NCI-H345 (cell line): Measurements from ENCODE around the gene SEL1L2.

ENCODE experiments used
- DNase-seq: peaks from one replicate; lab custom pipeline; 2025; lab: John Stamatoyannopoulos, UW

The SEL1L2 gene

DNA sequence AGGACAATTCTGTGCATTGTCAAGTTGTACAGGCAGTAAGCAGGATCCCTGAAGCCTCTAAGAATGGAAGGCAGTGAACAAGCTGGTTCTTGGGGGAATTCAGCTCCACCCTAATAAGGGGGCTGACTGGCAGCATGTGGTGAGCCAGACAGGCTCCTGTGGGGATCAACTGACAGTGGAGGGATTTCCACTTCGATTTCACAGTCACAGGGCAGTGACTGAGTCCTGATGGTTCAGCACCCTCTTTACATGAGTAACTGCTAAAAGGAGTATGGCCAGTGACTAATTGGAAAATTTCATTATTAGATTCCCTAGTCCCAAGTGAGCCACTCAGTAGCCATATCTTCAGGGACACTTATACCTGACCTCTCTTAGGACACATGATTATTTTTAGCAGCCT, 127.2 kb downstream of the SEL1L2 start:
- DNase-seq: no peak

DNA sequence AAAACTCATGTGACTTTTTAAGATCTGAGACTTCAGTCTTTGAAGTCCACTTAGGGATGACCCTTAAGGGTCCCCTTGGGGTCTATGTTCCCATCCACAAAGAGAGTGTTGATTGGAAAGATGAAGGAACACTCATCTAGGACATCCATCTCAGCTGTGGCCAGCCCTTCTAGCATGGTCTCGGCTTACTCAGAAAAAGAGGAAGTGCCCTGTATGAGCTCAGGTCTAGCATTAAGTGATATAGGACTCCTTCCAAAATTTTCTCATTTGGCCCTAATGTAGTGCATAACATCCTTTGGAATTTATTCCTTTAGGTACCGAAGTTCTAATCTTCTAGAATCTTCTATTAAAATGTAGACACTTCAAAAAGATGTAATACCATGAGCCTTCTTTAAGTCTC, 128.2 kb downstream of the SEL1L2 start:
- no peak for DNase-seq

DNA sequence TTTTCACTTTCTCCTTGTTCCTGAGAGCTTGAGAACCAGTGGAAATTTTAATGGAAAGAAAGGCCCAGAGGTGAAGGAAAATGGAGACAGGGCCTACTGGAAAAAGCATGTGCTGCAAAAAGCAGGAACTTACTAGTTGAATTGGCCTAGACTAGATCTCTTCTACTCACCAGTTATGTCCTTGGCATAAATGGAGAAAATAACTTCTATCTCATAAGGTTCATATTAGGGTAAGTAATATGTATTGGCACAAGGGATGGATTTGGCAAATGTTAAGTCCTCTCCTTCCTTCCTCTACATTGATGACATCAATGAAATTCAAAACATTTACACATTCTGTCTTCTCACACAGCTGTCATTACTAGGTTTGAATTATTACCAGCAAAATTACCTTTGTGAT, 131.5 kb downstream of the SEL1L2 start:
- no peak for DNase-seq

DNA sequence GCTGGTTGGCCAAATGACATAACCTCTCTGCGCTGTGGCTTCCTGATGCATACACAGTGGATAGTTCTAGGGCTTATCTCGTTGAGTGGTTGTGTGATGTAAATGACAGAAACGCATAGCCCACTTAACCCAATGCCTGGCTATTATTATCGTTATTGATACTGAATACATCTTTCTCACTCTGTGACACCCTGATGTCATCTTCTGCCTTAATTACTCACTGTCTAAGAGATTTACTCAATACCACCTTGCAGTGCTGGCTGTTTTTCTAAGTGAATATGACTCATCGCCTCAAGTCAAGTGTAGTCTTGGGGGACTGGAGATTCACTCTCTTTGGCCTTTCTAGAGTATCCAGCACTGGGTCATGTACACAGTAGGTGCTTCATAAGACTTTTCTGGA, 132.0 kb downstream of the SEL1L2 start:
- DNase-seq: no peak

- no peak for DNase-seq
Measured at GRCh38 chr20:13857961-13858360, 132.5 kb downstream of the SEL1L2 start.

GRCh38 chr20:13857304-13857703, 133.1 kb downstream of the SEL1L2 start:
- peak; percentile 65 for DNase-seq

DNA sequence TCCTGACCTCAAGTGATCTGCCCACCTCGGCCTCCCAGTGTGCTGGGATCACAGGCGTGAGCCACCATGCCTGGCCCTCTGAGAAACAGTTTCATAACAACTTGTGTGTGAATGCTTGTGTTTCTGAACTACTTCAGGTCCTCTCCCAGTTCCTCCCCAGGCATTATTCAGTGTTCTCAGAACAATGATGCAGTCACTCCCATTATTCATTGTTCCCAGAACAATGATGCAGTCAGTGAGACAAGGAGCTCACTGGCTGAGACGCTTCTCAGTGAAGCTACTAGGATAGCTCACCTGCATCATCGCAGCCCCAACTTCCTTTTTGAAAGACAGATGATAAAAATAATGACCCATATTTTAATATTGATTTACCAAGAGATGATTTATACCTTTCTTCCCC, 134.1 kb downstream of the SEL1L2 start:
- DNase-seq: peak; percentile 16

GRCh38 chr20:13855613-13856012, 134.8 kb downstream of the SEL1L2 start:
- DNase-seq: no peak

- no peak for DNase-seq
Measured at GRCh38 chr20:13852306-13852705, 138.1 kb downstream of the SEL1L2 start.

- no peak for DNase-seq
Measured at GRCh38 chr20:13851279-13851678, 139.1 kb downstream of the SEL1L2 start.

- no peak for DNase-seq
Measured at GRCh38 chr20:13844296-13844695, 146.1 kb downstream of the SEL1L2 start.

GRCh38 chr20:13841206-13841605, 149.2 kb downstream of the SEL1L2 start:
- no peak for DNase-seq

DNA sequence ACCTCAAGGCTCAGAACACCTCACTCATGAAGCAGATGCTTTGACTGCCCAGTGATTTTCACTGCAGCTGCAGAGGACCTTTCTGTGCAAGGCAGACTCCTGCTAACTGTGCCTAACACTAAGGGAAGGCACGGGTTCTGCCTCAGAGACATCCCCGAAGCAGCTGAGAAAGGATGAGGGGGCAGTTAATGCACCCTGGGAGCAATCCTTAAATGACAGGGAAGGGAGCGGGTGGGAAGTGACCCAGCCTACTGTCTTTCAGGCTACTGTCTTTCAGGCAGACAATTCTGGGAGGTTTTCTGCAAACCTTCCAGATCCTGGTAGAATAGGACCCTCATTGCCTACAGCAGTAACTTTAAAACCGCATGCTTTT, 150.3 kb downstream of the SEL1L2 start:
- DNase-seq: no peak

DNA sequence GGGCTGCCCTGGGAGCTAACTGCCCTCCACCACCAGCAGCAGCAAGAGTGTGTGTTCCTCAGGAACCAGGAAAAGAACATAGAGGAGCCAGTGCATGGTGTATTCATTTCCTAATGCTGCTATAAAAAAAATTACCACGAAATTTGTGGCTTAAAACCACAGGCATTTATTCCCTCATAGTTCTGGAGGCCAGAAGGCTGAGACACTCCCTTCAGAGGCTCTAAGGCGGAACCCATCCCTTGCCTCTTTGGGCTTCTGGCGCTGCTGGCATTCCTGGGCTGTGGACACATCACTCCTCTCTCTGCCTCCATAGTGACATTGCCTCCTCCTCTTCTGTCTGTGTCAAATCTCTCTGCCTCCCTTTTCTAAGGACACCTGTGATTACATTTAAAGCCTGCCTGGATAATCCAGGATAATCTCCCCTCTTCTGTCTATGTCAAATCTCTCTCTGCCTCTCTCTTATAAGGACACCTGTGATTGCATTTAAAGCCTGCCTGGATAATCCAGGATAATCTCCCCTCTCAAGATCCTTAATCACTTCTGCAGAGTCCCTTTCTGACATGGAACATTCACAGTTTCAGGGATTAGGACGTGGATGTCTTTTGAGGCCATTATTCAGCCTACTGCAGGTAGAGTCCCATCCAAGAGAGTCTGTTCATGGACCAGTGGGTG, 150.9 kb downstream of the SEL1L2 start:
- DNase-seq: no peak

GRCh38 chr20:13838664-13839063, 151.8 kb downstream of the SEL1L2 start:
- DNase-seq: no peak

DNA sequence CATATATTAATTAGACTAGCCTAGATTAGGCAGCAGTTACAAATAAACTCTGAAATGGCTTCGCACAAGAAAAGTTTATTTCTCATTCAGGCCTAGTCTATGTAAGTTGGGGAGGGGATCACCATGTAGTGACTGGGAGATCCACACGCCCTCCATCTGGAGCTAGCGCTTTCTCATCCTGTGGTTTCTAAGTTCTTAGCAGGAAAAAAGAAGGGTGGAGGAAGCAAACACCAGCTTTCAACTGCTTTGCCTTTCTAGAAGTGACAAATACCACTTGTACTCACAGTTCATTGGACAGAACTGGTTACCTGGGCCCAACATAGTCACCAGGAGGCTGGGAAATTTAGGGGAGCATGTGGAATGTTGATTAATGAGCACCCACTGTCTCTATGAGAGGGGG, 158.9 kb downstream of the SEL1L2 start:
- DNase-seq: no peak

DNA sequence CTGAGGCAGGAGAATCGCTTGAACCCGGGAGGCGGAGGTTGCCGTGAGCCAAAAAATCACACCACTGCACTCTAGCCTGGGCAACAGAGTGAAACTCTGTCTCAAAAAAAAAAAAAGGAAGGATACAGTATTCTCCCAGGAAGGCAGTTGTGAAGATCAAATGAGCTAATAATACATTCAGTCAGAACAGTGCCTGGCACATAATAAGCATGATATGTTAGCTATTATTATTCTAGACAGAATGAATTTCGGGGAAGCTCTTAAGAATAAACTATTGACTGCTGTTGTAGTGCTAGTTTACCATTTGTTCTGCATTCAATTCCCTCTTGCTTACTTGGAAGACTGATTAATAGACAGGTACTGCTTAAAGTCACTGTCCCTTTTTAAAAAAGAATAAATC, 164.9 kb downstream of the SEL1L2 start:
- no peak for DNase-seq

DNA sequence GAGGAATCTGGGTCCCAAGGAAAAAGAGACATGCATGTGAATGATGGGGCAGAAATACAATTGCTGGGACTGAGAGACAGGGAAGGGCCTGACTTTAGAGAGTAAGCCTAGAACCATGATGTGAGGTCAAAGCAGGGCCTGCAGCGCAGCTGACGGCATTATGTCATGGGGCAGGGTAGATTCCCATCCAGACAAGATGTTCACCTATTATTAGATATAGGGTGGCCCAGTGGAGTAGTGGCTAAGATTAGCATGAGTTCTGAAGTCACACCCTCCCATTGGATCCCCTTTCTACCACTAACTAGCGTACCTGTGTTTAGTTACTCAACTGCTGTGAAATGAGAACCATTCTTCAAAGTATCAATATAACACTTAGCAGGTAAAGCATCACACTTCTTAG, 166.0 kb downstream of the SEL1L2 start:
- DNase-seq: no peak

- no peak for DNase-seq
Measured at GRCh38 chr20:13822459-13822858, 168.0 kb downstream of the SEL1L2 start.

DNA sequence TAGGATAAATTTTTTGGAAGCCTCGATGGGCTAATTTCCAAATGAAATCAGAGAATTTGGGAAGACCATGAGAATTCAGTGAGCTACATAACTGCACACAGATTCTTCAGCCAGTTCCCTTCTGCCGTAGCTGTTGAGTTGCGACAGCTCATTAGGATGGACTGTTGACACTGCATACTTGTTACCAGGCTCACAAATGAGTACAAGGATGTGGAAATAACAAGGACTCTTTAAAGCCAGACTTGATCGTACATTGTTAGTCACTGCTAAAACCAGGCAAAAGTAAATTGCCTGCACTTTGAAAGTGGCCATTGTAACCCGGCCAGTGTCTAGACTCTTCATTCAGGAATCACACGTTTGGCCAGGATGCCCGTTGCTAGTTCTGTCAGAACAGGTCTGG, 168.5 kb downstream of the SEL1L2 start:
- no peak for DNase-seq

- DNase-seq: peak; percentile 80
Measured at GRCh38 chr20:13819885-13820645, 170.3 kb downstream of the SEL1L2 start.

DNA sequence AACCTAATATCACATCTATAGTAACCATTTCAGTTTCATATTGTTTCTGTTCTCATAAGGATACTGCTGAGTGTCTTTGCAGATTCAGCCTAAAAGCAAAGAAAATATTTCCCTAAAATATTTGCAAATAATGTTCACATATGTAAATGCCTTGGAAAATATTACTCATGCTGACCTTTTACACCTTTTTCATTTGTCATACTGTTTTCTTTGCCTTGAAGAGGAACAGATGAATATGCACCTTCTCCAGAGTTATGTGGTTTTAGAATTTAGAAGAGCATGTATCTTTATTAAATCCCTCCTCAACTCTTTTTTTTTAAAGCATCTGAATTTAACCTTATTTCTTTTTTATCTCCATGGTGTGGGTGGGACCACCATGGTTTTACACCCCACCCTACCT, 173.1 kb downstream of the SEL1L2 start:
- DNase-seq: no peak

DNA sequence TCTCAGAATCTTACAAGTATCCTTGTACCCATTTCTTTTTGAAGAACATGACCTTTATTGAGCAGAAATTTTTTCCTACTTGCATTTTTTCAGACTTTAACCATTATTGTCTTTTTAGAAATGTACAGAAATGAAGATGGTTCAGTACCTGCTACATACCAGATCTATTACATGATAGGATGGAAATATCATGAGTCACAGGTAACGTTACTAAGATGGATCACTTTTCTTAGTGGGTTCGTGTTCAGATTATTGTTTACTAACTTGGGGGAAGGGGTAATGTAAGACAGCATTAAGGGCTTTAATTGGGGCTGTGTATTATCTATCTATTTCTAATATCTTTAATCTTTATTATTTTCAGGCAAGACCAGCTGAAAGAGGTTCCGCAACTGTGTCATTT, 173.7 kb downstream of the SEL1L2 start:
- no peak for DNase-seq

GRCh38 chr20:13814672-13815071, 175.7 kb downstream of the SEL1L2 start:
- DNase-seq: no peak
